Measurements from ENCODE around the gene RPS5.
"Not testable (repeated sequence)": the region's sequence is repeated elsewhere in the genome, so short reads cannot be mapped to it uniquely, and the experiment has no call there.

The RPS5 gene

GRCh38 chr19:58385891-58386575, 1.0 kb upstream of the RPS5 start:
- DNase-seq (ENCODE audit: low spot score): no peak

- DNase-seq (ENCODE audit: low spot score): no peak
These were observed 487 bp downstream of the RPS5 start for GRCh38 chr19:58387338-58388174.

DNA sequence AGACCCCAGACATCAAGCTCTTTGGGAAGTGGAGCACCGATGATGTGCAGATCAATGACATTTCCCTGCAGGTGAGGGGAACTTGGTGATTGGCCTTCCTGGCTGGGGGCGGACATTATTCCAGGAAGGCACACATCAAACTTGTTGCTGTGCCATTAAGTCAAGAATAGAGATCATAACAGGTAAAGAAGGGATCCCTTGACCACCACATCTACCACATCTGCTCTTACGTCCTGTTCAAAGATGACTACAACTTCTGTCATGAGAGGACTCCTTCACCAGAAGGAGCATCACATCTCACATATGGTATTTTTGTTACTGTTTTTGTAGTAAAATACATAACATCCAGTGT, 1.1 kb downstream of the RPS5 start:
- DNase-seq (ENCODE audit: low spot score): no peak

GRCh38 chr19:58392945-58393724, 6.1 kb downstream of the RPS5 start:
- DNase-seq (ENCODE audit: low spot score): no peak

DNA sequence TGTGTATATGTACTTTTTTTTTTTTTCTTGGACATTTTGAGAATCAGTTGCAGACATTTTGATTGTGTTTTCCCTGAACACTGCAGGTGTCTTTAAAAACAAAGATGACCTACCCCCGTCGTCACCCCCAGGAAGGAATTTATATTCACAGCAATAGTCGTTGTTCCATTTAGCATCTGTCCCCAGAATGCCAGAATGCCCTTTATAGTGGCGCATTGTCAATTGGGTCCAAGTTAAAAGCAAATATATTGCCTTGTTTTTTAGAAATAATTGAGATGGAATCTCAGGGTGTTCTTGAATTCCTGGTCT, 6.6 kb downstream of the RPS5 start:
- no peak for DNase-seq (ENCODE audit: low spot score)

DNA sequence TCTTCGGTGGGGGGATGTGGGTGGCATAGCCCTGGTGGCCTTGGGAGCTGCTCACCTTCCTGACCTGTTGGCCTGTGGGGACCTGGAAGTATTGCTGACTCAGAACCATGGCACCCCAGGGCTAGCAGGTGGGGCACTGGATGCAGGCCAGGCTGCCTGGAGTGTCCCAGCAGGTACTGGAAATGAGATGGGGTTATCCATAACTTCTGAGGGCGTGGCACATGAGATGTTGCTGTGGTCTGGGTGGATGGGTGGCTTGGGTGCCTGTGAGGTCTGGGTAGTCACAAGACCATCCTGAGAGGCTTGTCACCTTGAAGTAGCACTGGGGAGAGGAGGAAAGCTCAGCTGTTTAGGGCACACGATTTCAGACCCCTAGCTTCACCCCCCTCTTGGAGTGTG, 7.8 kb downstream of the RPS5 start:
- no peak for DNase-seq (ENCODE audit: low spot score)

GRCh38 chr19:58395220-58395978, 8.3 kb downstream of the RPS5 start, which contains the start of gene RNF225:
TSS of gene RNF225 (plus strand) at chr19:58395656. CDS start at chr19:58396090, 434 bp downstream.
- DNase-seq (ENCODE audit: low spot score): no peak

- no peak for DNase-seq (ENCODE audit: low spot score)
These were observed 9.0 kb downstream of the RPS5 start for GRCh38 chr19:58395979-58396627.

GRCh38 chr19:58396691-58397532, 9.8 kb downstream of the RPS5 start:
- DNase-seq (ENCODE audit: low spot score): no peak

GRCh38 chr19:58397533-58398037, 10.5 kb downstream of the RPS5 start:
- DNase-seq (ENCODE audit: low spot score): no peak

GRCh38 chr19:58398087-58398486, 11.0 kb downstream of the RPS5 start:
- no peak for DNase-seq (ENCODE audit: low spot score)

DNA sequence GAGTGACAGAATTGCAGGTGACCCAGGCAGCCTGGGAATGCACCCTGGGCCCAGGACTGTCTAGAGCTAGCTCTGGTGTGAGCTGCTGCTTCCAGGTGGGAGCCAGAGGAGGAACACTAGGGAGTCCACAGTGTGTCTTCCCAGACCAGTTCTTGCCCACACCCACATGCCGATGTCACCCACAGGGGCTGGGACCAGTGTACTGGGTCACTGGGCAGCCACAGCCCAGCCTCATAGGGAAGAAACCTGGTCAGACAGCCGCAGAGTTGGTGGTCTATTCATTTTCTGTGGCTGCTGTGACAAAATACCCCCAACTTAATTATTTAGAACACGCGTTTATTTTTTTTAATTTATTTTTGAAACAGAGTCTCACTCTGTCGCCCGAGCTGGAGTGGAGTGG, 11.5 kb downstream of the RPS5 start:
- no peak for DNase-seq (ENCODE audit: low spot score)

DNA sequence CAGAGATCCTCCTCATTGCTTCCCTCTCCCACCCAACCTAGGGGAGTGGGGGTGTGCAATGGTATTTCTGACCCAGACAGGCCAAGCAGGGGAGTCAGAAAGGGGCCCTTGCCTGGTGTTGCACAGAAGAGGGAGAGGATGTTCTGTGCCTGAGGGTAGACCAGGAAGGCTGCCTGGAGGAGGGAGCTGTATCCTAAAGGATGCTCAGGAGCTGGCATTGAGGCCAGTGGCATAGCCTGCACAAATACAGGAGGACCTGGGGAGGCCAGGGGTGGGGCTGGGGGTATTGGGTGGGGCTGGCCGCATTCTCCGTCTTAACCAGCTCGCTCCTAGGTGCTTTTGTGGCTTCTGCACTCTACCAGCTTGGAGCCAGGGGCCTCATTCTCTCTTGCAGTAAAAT, 12.8 kb downstream of the RPS5 start:
- no peak for DNase-seq (ENCODE audit: low spot score)

DNA sequence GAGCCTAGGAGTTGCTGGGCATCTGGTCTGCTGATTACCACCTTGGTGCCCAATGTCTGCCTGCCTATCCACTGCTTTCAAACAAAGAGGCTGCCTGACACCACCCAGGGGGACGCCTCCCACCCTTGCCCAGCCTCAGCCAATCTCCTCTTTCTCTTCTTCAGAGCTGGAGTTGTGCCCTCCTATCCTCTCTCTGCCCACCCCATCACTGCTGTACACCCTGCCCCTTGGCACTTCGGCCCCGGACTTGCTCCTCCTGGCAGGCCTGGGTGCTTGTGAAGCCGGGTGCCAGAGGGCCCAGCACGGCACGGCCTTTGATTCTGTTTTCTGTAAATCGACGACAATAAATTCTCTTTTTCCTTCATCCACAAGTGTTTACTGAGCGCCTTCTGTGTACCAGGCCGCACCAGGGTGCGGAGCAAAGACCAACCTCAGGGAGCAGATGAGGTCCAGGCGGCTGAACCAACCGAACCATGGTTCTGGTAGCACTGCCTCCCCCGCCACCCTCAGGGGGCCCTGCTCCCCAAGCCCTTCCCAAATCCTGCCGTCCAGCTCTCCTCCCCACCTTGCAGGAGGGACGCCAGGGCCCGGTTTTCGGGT, 13.3 kb downstream of the RPS5 start:
- DNase-seq (ENCODE audit: low spot score): no peak

DNA sequence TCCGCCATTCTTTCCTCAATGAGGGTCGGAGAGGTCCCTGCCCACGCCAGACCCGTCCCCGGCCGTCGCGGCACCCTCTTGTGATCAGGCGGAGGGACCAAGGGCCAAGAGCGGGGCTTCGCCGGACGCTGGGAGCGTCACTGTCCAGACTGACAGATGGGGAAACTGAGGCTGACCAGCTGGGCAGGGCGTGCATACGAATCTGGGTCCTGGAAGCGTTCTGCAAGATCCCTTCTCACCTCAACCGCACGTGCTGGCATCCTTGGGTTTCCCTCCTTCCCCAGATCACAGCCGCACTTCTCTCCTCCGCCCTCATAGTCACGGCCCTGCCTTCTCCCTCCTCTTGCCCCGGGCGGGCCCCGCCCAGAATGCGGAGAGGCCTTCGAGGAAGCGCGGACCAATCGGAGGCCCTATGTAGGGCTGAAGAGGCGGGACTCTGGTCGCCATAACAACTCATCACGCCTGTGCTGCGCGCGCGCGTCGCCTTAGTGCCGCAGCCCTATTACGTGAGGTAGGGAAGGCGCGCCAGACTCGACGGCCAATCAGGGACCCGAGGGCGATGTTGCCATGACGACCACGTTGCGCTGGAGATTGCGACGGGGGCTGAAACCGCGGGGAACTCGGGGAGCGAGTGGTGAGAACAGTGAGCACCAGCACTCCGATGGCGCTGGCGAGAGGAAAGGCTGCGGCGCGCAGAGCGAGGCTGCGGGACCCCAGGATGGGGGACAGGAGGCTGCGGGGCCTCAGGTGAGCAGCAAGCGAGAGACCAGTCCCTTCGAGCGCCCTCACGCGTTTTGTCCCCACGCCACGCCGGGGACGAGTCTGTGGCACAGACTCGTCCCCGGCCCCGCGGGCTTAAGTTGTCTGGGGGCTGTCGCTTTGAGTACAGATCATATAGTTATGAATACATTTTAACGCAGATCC, 14.1 kb downstream of the RPS5 start:
- DNase-seq (ENCODE audit: low spot score): peak; percentile 99

GRCh38 chr19:58401840-58402421, 14.9 kb downstream of the RPS5 start:
- no peak for DNase-seq (ENCODE audit: low spot score)

- not testable (repeated sequence) for DNase-seq (ENCODE audit: low spot score)
These were observed 16.9 kb downstream of the RPS5 start for GRCh38 chr19:58403920-58404478.
